ENCODE data around the gene DCLK1. TPM values are rescaled to one million over a fixed set of nuclear protein-coding genes. Genes with fewer than 3 reads are reported as not detected.

DCLK1 gene
- total and polyA plus RNA-seq, 2 experiments from 2014 or later, result 0.48 to 0.65 TPM

- Histone ChIP-seq H3K27ac (no peak overlapping the region), H3K9me2 (ENCODE audit: insufficient read depth) (no peaks in the 10 kb centered on the region), H3K9ac (no peak overlapping the region), H3K4me3 (no peak overlapping the region), H3K36me3 (ENCODE audit: low read depth) (no peaks in the 10 kb centered on the region), H4K20me1 (ENCODE audit: insufficient read depth) (no peaks in the 10 kb centered on the region), H3K79me2 (ENCODE audit: insufficient read depth) (no peaks in the 10 kb centered on the region), H3K4me1 (ENCODE audit: insufficient read depth) (peaks cover 7% of the 10 kb centered on the region; the same call in 1 of the 2 replicates), H3K4me2 (ENCODE audit: unreplicated experiment) (no peak overlapping the region), H2AFZ (no peak overlapping the region), H3F3A (ENCODE audit: insufficient read depth) (0 out of 2 replicates have a peak, but pooled peaks cover 7% of the 10 kb centered on the region), H3K27me3 (replicated peaks; ENCODE audit: insufficient read depth) (no peaks in the 10 kb centered on the region; the same call in 1 of the 2 replicates), H3K9me3 (ENCODE audit: low read depth) (no peaks in the 10 kb centered on the region)
- TF ChIP-seq EZH2phosphoT487 (IDR thresholded peaks at IDR 0.05; ENCODE audit: insufficient read depth, low read depth), result no peak
- TF ChIP-seq EZH2 (IDR thresholded peaks at IDR 0.05; ENCODE audit: insufficient read depth, poor library complexity, severe bottlenecking), result no peak
- no peak for DNase-seq
- in situ Hi-C loops (cut with MboI), result no loop called here
- 88 to 90% methylated on average over 5 of the region's 5 CpGs for WGBS, 2 experiments (ENCODE audit: low coverage in 1 of 2, low lambda C conversion rate in 2 of 2, missing lambda C conversion rate in 2 of 2)
These were observed 42.7 kb downstream of the DCLK1 start for GRCh38 chr13:36088463-36088862.

GRCh38 chr13:36088001-36088400 is 43.2 kb downstream of the DCLK1 start:
- H3K4me2 ChIP-seq (ENCODE audit: unreplicated experiment), result no peak overlapping the region

GRCh38 chr13:36086117-36086516 is 45.1 kb downstream of the DCLK1 start:
- DNase-seq, result no peak
- Histone ChIP-seq H3K4me3 (no peak overlapping the region), H3K4me2 (ENCODE audit: unreplicated experiment) (no peak overlapping the region), H4K20me1 (ENCODE audit: insufficient read depth) (no peaks in the 10 kb centered on the region), H3K27ac (no peak overlapping the region), H3K36me3 (ENCODE audit: low read depth) (no peaks in the 10 kb centered on the region), H3K79me2 (ENCODE audit: insufficient read depth) (no peaks in the 10 kb centered on the region), H3K9ac (no peak overlapping the region), H3K9me3 (ENCODE audit: low read depth) (no peaks in the 10 kb centered on the region), H2AFZ (no peak overlapping the region), H3K4me1 (ENCODE audit: insufficient read depth) (peaks cover 7% of the 10 kb centered on the region; the same call in 1 of the 2 replicates), H3F3A (ENCODE audit: insufficient read depth) (0 out of 2 replicates have a peak, but pooled peaks cover 7% of the 10 kb centered on the region), H3K27me3 (replicated peaks; ENCODE audit: insufficient read depth) (no peaks in the 10 kb centered on the region; the same call in 1 of the 2 replicates), H3K9me2 (ENCODE audit: insufficient read depth) (no peaks in the 10 kb centered on the region)
- no peak for TF ChIP-seq EZH2phosphoT487 (IDR thresholded peaks at IDR 0.05; ENCODE audit: insufficient read depth, low read depth)
- no peak for TF ChIP-seq EZH2 (IDR thresholded peaks at IDR 0.05; ENCODE audit: insufficient read depth, poor library complexity, severe bottlenecking)
- in situ Hi-C loops (cut with MboI), result no loop called here
- WGBS, 2 experiments (ENCODE audit: low coverage in 1 of 2, low lambda C conversion rate in 2 of 2, missing lambda C conversion rate in 2 of 2), result 0 to 62% methylated on average over 1 to 3 of the region's 3 CpGs

More at GRCh38 chr13:36088001-36088400, 43.2 kb downstream of the DCLK1 start:
- 92 to 94% methylated on average over 2 of the region's 2 CpGs for WGBS, 2 experiments (ENCODE audit: low coverage in 1 of 2, low lambda C conversion rate in 2 of 2, missing lambda C conversion rate in 2 of 2)
- no peak for DNase-seq
- Histone ChIP-seq H3K9ac (no peak overlapping the region), H3K27ac (no peak overlapping the region), H3K4me1 (ENCODE audit: insufficient read depth) (peaks cover 7% of the 10 kb centered on the region; the same call in 1 of the 2 replicates), H3K27me3 (replicated peaks; ENCODE audit: insufficient read depth) (no peaks in the 10 kb centered on the region; the same call in 1 of the 2 replicates), H3K9me3 (ENCODE audit: low read depth) (no peaks in the 10 kb centered on the region), H2AFZ (no peak overlapping the region), H4K20me1 (ENCODE audit: insufficient read depth) (no peaks in the 10 kb centered on the region), H3K79me2 (ENCODE audit: insufficient read depth) (no peaks in the 10 kb centered on the region), H3K9me2 (ENCODE audit: insufficient read depth) (no peaks in the 10 kb centered on the region), H3K4me3 (no peak overlapping the region), H3F3A (ENCODE audit: insufficient read depth) (0 out of 2 replicates have a peak, but pooled peaks cover 7% of the 10 kb centered on the region), H3K36me3 (ENCODE audit: low read depth) (no peaks in the 10 kb centered on the region)
- TF ChIP-seq EZH2 (IDR thresholded peaks at IDR 0.05; ENCODE audit: insufficient read depth, poor library complexity, severe bottlenecking) (no peak), EZH2phosphoT487 (IDR thresholded peaks at IDR 0.05; ENCODE audit: insufficient read depth, low read depth) (no peak)
- in situ Hi-C loops (cut with MboI), result no loop called here

DNA sequence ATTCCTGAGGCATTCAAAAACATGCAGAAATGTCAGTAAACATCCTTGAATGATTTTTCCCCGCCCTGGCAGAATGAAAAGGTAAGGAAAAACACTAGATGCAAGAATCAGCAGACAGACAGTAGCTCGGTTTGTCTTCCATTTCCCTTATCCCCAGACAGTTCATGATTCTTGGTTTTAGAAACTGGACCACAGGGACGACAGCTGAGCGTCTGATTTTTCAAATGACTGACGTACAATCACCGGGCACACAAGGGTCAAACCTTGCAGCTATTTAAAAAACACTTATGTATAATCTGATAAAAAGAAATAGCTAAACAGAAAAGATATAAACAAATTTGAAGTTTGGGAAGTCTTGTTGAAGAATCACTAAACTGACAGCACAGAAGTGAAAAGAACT is 47.1 kb downstream of the DCLK1 start:
- no peak overlapping the region for H3K9ac ChIP-seq
- no peaks in the 10 kb centered on the region for H4K20me1 ChIP-seq (ENCODE audit: insufficient read depth)
- H3K9me3 ChIP-seq (ENCODE audit: low read depth), result no peaks in the 10 kb centered on the region
- H3K4me3 ChIP-seq, result no peak overlapping the region
- H3K4me1 ChIP-seq (ENCODE audit: insufficient read depth), result no peaks in the 10 kb centered on the region
- H3K4me2 ChIP-seq (ENCODE audit: unreplicated experiment), result no peak overlapping the region
- no peak for TF ChIP-seq EZH2 (IDR thresholded peaks at IDR 0.05; ENCODE audit: insufficient read depth, poor library complexity, severe bottlenecking)
- TF ChIP-seq EZH2phosphoT487 (IDR thresholded peaks at IDR 0.05; ENCODE audit: insufficient read depth, low read depth), result no peak
- no peaks in the 10 kb centered on the region; the same call in 1 of the 2 replicates for H3K27me3 ChIP-seq (replicated peaks; ENCODE audit: insufficient read depth)
- 74 to 80% methylated on average over 6 of the region's 6 CpGs for WGBS, 2 experiments (ENCODE audit: low coverage in 1 of 2, low lambda C conversion rate in 2 of 2, missing lambda C conversion rate in 2 of 2)
- no peaks in the 10 kb centered on the region for H3K79me2 ChIP-seq (ENCODE audit: insufficient read depth)
- H3K36me3 ChIP-seq (ENCODE audit: low read depth), result no peaks in the 10 kb centered on the region
- H3F3A ChIP-seq (ENCODE audit: insufficient read depth), result no peaks in the 10 kb centered on the region
- in situ Hi-C loops (cut with MboI), result no loop called here
- no peaks in the 10 kb centered on the region for H3K9me2 ChIP-seq (ENCODE audit: insufficient read depth)
- DNase-seq, result no peak
- no peak overlapping the region for H2AFZ ChIP-seq
- H3K27ac ChIP-seq, result no peak overlapping the region
